HEK293T (cell line): ENCODE results near the gene IGF2.
"Not testable (repeated sequence)": the region's sequence is repeated elsewhere in the genome, so short reads cannot be mapped to it uniquely, and the experiment has no call there.

Experiments
- ARNT ChIP-seq: fragments of 450-650 bp; IDR thresholded peaks from 2 replicates; pipeline ENCODE4 v1.6.1; 2017; ENCODE audit warnings: mild to moderate bottlenecking
- BHLHE40 ChIP-seq: fragments of 450-650 bp; IDR thresholded peaks from 2 replicates; pipeline ENCODE4 v1.6.1; 2016; ENCODE audit warnings: mild to moderate bottlenecking, moderate library complexity, borderline replicate concordance
- ELF4 ChIP-seq: fragments of 450-650 bp; IDR thresholded peaks from 2 replicates; pipeline ENCODE4 v1.6.1; 2017; ENCODE audit warnings: antibody characterized with exemption
- FOXA1 ChIP-seq: fragments of 450-650 bp; IDR thresholded peaks from 2 replicates; pipeline ENCODE4 v1.6.1; 2016; ENCODE audit warnings: mild to moderate bottlenecking
- FOXK2 ChIP-seq: fragments of 450-650 bp; IDR thresholded peaks from 2 replicates; pipeline ENCODE4 v1.6.1; 2016; ENCODE audit warnings: mild to moderate bottlenecking
- FOXM1 ChIP-seq: fragments of 450-650 bp; IDR thresholded peaks from 2 replicates; pipeline ENCODE4 v1.6.1; 2017; ENCODE audit warnings: mild to moderate bottlenecking, borderline replicate concordance
- HDGF ChIP-seq: fragments of 450-650 bp; IDR thresholded peaks from 2 replicates; pipeline ENCODE4 v1.6.1; 2017; ENCODE audit warnings: antibody characterized with exemption, borderline replicate concordance
- L3MBTL2 ChIP-seq: fragments of 450-650 bp; conservative IDR thresholded peaks from 2 replicates; pipeline ENCODE4 v1.6.1; 2016; ENCODE audit warnings: mild to moderate bottlenecking
- NFRKB ChIP-seq: fragments of 450-650 bp; IDR thresholded peaks from 2 replicates; pipeline ENCODE4 v1.6.1; 2016; ENCODE audit warnings: mild to moderate bottlenecking, moderate library complexity
- SP1 ChIP-seq: fragments of 450-650 bp; IDR thresholded peaks from 2 replicates; pipeline ENCODE4 v1.6.1; 2017
- SUZ12 ChIP-seq: fragments of 450-650 bp; IDR thresholded peaks from 2 replicates; pipeline ENCODE4 v1.6.1; 2016; ENCODE audit warnings: mild to moderate bottlenecking
- TARDBP ChIP-seq: fragments of 450-650 bp; IDR thresholded peaks from 2 replicates; pipeline ENCODE4 v1.6.1; 2016
- ZNF384 ChIP-seq: fragments of 450-650 bp; IDR thresholded peaks from 2 replicates; pipeline ENCODE4 v1.6.1; 2016

DNA sequence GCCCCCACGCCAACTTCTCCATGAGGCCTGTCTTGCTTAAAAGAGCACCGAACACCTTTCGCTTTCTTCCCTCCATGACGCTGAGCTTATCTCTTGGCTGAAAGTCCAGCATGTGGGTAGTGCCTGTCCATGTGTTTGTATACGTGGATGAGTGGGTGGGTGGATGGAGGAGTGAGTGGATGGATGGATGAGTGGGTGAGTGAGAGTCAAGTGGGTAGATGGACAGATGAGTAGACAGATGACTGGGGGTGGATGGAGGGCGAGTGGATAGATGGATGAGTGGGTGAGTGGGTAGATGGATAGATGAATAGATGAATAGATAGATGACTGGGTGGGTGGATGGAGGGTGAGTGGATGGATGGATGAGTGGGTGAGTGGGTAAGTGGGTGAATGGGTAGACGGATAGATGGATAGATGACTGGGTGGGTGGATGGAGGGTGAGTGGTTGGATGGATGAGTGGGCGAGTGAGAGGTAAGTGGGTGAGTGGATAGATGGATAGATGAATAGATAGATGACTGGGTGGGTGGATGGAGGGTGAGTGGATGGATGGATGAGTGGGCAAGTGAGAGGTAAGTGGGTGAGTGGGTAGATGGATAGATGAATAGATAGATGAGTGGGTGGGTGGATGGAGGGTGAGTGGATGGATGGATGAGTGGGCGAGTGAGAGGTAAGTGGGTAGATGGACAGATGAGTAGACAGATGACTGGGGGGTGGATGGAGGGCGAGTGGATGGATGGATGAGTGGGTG is 14.3 kb downstream of the IGF2 start:
- not testable (repeated sequence) for TF ChIP-seq BHLHE40, FOXK2, TARDBP, L3MBTL2, SP1, ELF4, ARNT, ZNF384, SUZ12, HDGF, NFRKB, FOXM1, FOXA1
